Measurements from ENCODE around the gene SF3A1.

DNA sequence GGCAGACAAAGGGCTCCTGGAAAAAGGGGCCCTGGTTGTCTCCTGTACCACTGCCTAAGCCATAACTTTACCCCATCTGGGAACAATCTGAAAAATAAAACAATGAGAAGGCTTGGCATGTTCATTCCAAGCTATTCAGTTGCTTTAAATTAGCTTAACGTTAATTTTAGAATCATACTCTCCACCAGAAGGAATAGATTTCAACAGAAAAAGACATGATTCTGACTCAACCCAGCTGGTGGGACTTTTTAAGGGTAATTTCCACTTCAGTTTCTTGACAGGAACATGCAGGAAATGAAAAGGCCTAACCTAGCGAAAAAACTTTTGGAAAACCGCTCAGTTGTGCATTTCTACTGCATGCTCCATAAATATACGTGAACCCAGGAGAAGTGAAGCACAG lies 7.9 kb downstream of the SF3A1 start:
- TF ChIP-seq CTCF (conservative IDR thresholded peaks at IDR 0.05 in 1 of 2, IDR thresholded peaks at IDR 0.05 in 1 of 2; ENCODE audit: extremely low read depth in 1 of 2, insufficient read depth in 1 of 2, low read depth in 1 of 2, low read length in 2 of 2) (no peak), EZH2 (IDR thresholded peaks at IDR 0.05; ENCODE audit: borderline replicate concordance, low read length) (no peak)

Measured in mammary epithelial cell (primary cell).